ENCODE data around the gene STK40. TPM values are rescaled to one million over a fixed set of nuclear protein-coding genes. Genes with fewer than 3 reads are reported as not detected.

STK40 gene
- total RNA-seq, 1 experiment from 2014 or later, result 22.3 TPM

DNA sequence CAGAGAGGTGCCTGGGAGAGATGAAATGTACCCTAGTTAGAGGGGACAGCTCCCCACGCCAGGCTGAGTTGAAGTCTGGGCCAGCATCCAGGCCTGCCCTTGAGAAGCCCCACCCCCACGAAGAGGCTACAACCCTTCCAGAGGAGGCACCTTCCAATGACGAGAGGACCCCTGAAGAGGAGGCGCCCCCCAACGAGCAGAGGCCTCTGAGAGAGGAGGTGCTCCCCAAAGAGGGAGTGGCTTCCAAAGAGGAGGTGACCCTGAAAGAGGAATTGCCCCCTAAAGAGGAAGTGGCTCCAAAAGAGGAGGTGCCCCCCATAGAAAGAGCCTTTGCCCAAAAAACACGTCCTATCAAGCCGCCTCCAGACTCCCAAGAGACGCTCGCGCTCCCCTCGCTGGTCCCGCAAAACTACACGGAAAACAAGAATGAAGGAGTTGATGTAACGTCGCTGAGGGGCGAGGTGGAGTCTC, 65.4 kb downstream of the STK40 start:
- no peak for DNase-seq (ENCODE audit: low read depth)

DNA sequence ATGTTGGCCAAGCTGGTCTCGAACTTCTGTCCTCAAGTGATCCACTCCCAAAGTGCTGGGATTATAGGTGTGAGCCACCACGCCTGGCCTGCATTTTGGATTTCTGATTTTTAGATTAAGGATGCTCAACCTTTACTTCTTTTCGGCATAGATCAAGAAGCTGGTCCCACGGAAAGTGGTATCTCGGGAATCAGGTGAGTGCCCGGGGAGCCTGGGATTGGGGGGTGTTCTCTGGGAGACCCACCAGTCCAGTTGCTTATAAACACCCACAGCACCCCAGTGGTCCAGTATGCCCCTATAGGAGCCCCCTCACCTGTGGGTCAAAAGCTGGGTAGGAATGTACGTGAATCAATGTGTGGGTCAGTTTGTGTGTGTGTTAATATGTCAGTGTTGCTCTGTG, 76.3 kb downstream of the STK40 start:
- DNase-seq (ENCODE audit: low read depth), result no peak

DNA sequence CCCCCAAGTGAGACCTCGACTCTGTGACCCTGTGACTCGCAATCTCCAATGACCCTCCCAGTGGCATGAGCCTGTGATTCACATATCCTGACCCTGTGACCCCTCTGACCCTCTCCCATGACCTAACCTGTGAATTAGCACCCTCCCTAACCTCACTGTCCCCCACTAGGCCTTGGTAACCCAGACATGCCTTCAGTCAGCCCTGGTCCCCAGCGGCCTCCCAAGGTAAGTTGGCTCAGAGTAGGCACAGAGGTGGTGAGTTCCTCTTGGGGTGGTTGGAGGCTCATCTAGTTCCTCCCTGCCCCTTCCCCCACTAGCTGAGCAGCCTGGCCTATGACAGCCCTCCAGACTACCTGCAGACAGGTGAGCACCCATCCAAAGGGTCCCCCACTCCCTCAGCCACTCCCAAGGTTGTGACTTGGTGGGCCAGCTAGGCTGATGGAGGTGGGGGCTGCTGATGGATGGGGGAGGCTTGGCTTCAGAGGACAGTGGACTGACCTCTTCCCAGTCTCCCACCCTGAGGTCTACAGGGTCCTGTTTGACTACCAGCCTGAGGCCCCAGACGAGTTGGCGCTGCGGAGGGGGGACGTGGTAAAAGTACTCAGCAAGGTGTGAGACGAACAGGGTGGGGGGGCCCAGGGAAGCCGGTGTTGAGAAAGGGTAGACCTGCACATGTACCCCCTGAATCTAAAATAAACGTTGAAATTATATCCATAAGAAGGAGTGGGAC, 78.0 kb downstream of the STK40 start:
- DNase-seq (ENCODE audit: low read depth), result no peak

DNA sequence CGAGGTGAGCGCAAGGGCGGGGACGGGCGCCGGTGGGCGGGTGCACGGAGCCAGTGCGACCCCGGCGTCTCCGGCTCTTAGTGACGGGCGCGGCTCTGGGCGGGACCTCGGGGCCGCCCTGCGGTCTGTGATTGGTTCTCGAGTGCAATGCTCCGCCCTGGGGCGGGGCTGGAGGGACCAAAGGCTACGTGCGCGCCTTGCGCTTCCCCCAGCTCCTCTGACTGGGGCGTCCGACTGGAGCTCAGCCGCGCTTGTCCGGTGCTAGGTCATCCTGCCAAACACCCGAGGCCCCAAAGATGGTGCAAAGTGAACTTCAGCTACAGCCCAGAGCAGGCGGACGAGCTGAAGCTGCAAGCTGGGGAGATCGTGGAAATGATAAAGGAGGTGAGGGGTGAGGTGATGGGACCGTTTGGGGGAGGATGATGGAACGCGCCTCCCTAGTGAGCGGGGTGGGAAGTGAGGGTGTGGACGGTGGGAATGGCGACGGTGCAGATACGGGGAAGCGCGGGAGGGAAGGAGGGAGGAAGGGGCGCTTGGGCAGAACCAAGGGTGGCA, 78.7 kb downstream of the STK40 start:
- no peak for DNase-seq (ENCODE audit: low read depth)

DNA sequence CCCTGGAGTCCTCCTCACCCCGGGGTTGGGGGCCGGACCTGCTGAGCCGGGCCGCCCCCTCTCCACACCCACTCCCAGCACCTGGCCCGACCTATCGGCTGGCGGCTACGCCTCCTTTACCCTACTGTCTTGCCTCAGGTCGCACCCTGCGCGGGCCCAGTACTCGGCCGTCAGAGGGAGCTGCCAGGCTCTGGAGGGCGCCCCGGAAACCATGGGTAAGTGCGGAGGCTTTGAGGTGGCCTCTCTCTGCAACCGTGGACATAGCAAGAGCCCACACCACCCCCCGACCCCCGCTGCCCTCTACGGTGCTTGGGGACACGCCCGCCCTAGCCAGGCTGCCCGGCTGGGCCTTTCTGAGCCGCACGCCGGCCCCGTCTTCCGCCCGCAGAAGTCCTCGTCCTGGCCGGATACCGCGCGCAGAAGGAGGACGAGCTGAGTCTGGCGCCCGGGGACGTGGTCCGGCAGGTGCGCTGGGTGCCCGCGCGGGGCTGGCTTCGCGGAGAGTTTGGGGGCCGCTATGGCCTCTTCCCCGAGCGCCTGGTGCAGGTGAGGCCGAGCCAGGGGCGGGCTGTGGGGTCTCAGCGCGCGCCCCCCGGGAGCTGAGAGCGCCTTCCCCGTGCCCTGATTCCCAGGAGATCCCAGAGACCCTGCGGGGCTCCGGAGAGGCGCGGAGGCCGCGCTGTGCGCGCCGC, 79.4 kb downstream of the STK40 start, which contains the start of gene SH3D21:
Gene SH3D21, plus strand, starts transcription at position 159 of the 692 bp plus-strand sequence. Its CDS starts 53 bp downstream, at position 212.
- DNase-seq (ENCODE audit: low read depth), result no peak

DNA sequence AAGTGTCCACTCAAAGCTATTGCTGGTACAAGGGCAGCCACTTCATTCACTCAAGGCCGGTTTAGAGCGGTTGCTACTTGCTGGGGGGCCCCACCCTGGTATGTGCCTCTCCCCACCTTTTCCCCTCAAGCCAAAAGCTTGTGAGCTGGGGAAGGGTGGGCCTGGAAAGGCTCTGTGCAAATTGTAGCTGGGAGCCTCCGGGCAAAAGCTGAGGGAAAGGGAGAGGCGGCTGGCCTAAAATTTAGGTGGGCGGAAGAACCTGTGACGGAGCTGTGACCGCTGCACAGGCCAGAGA, 79.9 kb downstream of the STK40 start:
- no peak for DNase-seq (ENCODE audit: low read depth)

DNA sequence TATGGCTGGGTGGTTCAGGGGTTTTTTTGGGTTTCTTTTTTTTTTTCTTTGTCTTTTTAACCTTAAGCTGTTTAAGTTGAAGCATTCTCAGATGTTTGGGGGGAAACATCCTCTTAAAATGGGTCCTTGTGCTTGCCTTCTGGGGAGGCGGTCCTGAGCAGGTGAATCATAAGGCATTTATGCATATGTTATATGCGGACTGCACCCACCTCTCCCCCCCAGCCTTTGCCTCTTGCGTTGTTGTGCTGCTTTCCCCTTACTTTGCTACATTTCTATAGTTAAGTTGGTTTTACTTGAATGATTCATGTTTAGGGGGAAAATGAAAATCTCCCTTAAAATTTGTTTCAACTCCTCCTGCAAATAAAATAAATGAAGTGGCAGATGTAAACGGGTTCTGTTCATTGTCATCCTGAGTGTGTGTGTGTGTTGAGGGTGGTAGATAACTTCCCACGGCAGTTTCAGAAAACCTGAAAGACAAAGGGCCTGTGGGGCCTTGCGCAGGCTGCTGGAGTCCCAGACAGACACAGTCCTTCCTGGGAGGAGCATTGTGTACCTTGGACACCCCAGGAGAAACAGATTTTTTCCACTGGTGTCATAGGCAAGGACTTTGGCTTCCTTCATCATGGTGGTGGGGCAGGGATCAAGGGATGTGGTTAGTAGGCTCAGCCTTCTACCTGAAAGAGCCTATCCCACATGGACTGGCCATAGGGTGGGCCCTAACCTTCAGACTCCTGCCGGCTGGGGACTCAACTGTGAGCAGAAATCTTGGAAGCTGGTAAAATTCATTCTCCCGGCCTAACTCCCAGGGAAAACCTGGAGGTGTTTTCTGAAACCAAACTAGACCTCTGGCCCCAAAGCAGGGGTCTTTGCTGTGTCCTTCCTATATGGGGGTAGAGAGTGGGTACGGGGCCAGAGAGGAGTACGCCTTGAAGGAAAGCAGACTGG, 80.5 kb downstream of the STK40 start:
- DNase-seq (ENCODE audit: low read depth), result no peak

DNA sequence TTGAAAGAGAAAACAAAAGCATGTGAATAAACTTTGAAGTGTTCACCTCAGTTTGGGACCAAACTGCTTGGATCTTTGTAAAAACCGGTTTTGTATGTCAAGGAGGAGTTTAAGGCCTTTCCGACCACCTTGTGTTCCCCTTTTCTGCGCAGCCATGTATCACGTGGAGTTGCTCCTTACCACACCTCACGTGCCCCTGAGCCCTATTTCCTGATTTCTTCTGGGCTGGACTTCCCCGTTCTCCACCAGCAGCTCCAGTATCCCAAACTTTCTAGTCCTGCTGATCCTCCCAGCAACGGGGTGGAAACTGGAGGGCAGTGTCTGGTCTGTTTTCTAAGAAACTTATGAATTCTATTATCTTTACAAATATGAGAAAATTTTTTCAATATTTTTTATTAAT, 81.2 kb downstream of the STK40 start:
- no peak for DNase-seq (ENCODE audit: low read depth)

DNA sequence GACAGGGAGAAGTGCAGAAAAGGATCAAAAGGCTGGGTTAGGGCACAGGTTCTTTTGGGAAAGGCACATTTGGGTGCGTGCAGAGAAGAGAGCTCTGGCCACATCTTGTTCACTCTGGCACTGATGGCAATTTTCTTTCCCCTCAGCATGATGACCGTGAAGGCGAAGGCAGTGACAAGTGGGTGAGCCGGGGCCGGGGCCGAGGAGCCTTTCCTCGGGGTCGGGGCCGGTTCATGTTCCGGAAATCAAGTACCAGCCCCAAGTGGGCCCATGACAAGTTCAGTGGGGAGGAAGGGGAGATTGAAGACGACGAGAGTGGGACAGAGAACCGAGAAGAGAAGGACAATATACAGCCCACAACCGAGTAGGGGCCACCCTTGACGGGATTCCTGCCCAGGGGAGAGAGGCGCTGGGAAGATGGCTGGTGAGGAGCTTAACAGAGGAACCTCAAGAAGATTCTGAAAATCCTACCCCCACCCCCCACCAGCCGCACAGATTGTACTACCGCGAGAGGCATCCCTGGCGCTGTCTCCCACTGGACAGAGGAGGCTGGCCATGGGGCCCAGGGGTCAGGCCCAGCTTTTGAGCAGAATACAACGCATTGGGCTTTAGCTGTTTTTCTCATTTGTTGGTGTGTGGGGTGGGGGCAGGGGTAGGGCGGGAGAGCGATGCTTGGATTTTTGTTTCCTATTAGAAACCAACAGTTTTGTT, 81.9 kb downstream of the STK40 start:
- DNase-seq (ENCODE audit: low read depth), result no peak

DNA sequence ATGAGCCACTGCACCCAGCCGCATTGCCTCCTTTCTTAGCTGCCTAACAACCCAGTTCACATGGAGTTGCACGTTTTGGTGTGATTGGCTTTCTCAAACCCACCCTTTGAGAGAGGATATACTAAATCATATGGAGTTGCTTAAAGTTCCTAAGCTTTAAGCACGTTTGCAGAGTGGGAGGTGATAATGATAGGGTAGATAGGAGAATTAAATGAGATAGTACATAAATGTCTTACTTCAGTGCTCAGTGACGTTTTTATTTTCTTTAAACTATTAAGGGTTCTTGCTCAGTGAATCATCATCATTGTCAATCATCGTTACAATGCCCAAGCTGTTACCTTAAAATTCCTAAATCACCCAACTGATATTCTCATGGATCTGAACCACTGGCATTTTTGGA, 82.5 kb downstream of the STK40 start:
- no peak for DNase-seq (ENCODE audit: low read depth)

DNA sequence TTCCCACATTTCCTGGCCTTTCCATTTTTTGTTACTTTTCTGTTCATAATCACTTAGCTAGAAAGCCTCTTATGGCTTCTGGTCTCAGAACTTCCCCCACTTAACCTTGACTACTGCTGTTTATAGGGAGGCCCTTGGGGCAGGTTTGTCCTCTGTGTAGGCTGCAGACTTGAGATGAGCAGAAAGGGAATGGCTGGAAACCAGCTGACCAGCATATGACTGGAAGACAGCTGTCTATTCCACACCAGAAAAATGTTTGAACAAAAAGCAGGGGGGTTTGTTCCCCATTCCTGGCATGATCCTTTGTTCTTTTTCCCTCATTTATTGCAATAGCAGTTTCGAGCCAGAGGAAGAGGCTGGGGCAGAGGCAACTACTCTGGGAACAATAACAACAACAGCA, 84.5 kb downstream of the STK40 start:
- DNase-seq (ENCODE audit: low read depth), result no peak

DNA sequence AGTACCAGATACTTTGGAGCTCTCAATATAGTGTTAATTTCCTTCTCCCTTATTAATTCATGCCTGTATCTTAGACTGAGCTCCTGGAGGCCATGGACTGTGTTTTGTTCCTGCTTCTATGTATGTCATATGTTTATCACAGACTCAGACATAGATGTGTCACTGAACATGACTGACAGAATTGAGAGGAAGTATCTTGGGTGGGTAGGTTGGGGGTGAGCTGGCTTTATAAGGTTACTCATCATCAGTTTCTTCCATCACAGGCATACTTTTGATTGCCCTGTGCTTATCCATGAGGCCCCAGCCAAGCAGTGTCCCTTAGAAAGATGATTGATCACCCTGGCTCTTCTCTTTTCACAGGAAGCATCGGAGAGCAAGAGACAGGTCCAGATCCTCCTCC, 85.2 kb downstream of the STK40 start:
- peak; percentile 75 for DNase-seq (ENCODE audit: low read depth)

DNA sequence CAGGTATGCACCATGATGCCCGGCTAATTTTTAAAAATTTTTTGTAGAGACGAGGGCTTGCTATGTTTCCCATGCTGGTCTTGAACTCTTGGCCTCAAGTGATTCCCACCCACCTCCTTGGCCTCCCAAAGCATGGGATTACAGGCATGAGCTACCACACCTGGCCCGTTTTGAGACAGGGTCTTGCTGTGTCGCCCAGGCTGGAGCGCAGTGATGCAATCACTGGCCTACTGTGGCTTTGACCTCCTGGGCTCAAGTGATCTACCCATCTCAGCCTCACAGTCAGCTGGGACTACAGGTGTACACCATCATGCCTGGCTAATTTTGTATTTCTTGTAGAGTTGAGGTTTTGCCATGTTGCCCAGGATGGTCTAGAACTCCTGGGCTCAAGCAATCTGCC, 87.1 kb downstream of the STK40 start:
- DNase-seq (ENCODE audit: low read depth), result no peak

DNA sequence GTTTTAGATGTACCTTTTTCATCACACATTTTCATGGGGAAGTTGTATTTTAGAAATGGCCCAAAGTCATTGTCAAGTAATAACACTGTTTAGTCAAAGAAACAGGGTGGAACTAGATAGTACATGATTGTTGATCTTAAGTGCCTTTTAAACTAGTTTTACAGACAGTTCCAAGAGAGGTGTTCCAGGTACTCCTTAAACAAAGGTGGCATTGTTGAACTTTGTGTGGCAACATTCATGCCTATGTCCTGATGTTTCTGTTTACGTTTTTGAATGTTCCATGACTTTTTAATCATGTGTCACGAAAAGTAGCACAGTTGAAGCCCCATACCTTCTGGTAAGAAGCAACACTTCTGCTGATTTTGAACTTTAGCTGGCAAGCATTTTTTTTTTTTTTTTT, 88.7 kb downstream of the STK40 start:
- no peak for DNase-seq (ENCODE audit: low read depth)

DNA sequence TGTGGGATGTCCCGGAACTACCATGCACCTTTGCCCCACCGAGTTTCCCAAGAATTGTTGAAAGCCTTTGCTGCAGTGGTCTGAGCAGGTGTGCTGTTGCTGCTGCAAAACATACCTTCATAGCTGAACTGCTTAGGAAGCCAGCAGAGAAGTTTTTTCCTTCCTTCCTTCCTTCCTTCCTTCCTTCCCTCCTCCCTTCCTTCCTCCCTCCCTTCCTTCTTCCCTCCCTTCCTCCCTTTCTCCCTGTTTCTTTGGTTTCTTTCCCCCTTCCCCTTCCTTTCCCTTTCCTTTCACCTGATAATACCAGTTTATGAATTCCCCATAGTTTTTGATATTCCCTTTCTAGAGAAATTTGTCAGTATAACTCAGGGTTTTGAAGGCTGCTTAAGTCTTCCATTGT, 90.3 kb downstream of the STK40 start:
- no peak for DNase-seq (ENCODE audit: low read depth)

Small RNA genes lying within 50 kb of the gene (small RNA-seq; reads per million reads assigned to genes)
- gene RNU4-27P, result 0.09 reads per million
- gene SNORA63C, result 0.07 reads per million

Other genes starting within 250 kb of the STK40 start
- gene TRAPPC3, start 236.4 kb downstream of the STK40 start, total RNA-seq (2014; rRNA removed; shearing (Covaris generic)), result 97.2 and 112 TPM in 2 replicates
- 200 and 234 TPM in 2 replicates for gene MAP7D1, start 229.8 kb downstream of the STK40 start, total RNA-seq (2014; rRNA removed; shearing (Covaris generic))
- 92.0 and 93.0 TPM in 2 replicates for gene THRAP3, start 161.5 kb downstream of the STK40 start, total RNA-seq (2014; rRNA removed; shearing (Covaris generic))
- gene SH3D21, start 79.6 kb downstream of the STK40 start, total RNA-seq (2014; rRNA removed; shearing (Covaris generic)), result 0.88 and 2.6 TPM in 2 replicates
- 23.1 and 33.5 TPM in 2 replicates for gene EVA1B, start 62.3 kb downstream of the STK40 start, total RNA-seq (2014; rRNA removed; shearing (Covaris generic))
- 13.4 and 13.6 TPM in 2 replicates for gene LSM10, start 12.0 kb upstream of the STK40 start, total RNA-seq (2014; rRNA removed; shearing (Covaris generic))
- 1.4 and 1.8 TPM in 2 replicates for gene OSCP1, start 64.5 kb upstream of the STK40 start, total RNA-seq (2014; rRNA removed; shearing (Covaris generic))
- 108 and 130 TPM in 2 replicates for gene MRPS15, start 78.5 kb upstream of the STK40 start, total RNA-seq (2014; rRNA removed; shearing (Covaris generic))
- not detected in 2 replicates for gene CSF3R, start 97.0 kb upstream of the STK40 start, total RNA-seq (2014; rRNA removed; shearing (Covaris generic))